ENCODE results near the gene SH3PXD2A. TPM values are rescaled to one million over a fixed set of nuclear protein-coding genes. Genes with fewer than 3 reads are reported as not detected.

The SH3PXD2A gene
- total and polyA plus RNA-seq, 9 of the 15 experiments (the other 6 are each of a cell fraction or from before 2014, with no cell fraction given), result 0.41 to 9.3 (median 2.5) TPM

DNA sequence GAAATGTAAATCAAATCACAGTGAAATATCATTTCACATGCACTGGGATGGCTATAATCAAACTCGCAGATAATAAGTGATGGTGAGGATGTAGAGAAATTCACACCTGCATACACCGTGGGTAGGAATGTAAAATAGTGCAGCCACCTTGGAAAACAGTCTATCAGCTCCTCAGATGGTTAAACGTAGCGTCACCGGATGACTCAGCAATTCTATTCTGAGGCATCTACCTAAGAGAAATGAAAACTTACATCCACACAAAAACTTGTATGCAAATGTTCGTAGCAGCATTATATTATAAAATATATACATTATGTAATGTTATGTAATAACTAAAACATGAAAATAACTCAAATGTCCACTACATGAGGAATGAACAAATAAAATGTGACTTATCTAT lies 38.9 kb downstream of the SH3PXD2A start (continued):
- TF ChIP-seq WHSC1 (IDR thresholded peaks at IDR 0.05; ENCODE audit: low read length), result no peak
- TF ChIP-seq ZNF274 (IDR thresholded peaks at IDR 0.05; ENCODE audit: borderline replicate concordance, low read depth, low read length), result no peak
- TF ChIP-seq BACH1 (tag; IDR thresholded peaks at IDR 0.05), result peak; percentile 87

DNA sequence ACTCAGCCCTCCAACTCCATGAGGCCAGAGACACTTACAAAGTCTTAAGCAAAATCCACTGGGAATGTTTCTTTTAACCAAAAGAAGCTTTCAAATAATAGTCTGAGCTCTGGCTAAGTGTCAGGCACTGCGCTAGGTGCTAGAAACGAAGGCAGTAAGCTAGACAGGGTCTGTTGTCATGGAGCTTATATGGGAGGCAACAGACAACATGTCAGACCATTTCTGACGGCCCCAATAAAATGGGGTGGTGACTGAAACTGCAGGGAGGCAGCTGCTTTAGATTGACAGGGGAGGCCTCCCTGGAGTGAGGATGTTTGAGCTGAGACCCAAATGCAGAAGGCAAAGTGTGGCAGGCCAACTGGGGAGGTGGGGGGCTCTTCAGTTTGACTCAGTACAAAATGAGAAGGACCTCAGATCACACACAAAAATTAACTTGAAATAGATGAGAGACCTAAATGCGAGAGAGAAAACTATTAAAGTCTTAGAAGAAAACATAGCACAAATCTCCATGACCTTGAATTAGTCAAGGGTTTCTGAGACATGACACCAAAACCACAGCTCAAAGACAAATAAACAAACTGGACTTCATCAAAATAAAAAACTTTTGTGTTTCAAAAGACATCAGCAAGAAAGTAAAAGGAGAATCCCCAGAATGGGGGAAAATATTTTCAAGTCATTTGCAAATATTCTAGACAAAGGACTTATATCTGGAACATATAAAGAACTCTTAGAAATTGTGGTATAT lies 40.6 kb downstream of the SH3PXD2A start:
- Histone ChIP-seq H3K4me2 (ENCODE audit: insufficient read depth, low read length) (no peak overlapping the region), H2AFZ (ENCODE audit: low read depth, low read length) (no peak overlapping the region), H3K27me3 (ENCODE audit: control insufficient read depth in 2 of 2, insufficient read depth in 2 of 2, low read length in 2 of 2) (peaks cover 4 to 47% of the 10 kb centered on the region in 2 experiments; a peak in 3 of 5 replicates), H3K9me1 (ENCODE audit: control insufficient read depth, insufficient read depth, low read length) (no peaks in the 10 kb centered on the region), H3K4me3 (no peak overlapping the region), H3K9me3 (replicated peaks; ENCODE audit: control insufficient read depth, insufficient read depth, low read depth, low read length) (no peaks in the 10 kb centered on the region), H3K27ac (ENCODE audit: extremely low read depth, low read depth, low read length) (no peak overlapping the region), H3K36me3 (ENCODE audit: control insufficient read depth, insufficient read depth, low read length) (no peaks in the 10 kb centered on the region), H3K79me2 (ENCODE audit: control insufficient read depth, insufficient read depth, low read length) (no peaks in the 10 kb centered on the region), H3K9ac (ENCODE audit: insufficient read depth in 1 of 2, low read depth in 2 of 2, low read length in 2 of 2) (no peak overlapping the region), H3K4me1 (replicated peaks in 1 of 2; ENCODE audit: control insufficient read depth in 2 of 2, insufficient read depth in 2 of 2, low read length in 2 of 2) (no peaks in the 10 kb centered on the region), H4K20me1 (replicated peaks; ENCODE audit: control insufficient read depth, insufficient read depth, low read length) (no peaks in the 10 kb centered on the region)
- ATAC-seq (no peak), DNase-seq (ENCODE audit: extremely low read depth in 1 of 4, low spot score in 3 of 4) (no peak), FAIRE-seq (no peak)
- 11% methylated on average over 4 of the region's 4 CpGs for WGBS (ENCODE audit: insufficient coverage, low coverage, missing lambda C conversion rate)
- TF ChIP-seq MCM3 (IDR thresholded peaks at IDR 0.05), result no peak
- TF ChIP-seq, protein P1, sequence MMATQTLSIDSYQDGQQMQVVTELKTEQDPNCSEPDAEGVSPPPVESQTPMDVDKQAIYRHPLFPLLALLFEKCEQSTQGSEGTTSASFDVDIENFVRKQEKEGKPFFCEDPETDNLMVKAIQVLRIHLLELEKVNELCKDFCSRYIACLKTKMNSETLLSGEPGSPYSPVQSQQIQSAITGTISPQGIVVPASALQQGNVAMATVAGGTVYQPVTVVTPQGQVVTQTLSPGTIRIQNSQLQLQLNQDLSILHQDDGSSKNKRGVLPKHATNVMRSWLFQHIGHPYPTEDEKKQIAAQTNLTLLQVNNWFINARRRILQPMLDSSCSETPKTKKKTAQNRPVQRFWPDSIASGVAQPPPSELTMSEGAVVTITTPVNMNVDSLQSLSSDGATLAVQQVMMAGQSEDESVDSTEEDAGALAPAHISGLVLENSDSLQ (IDR thresholded peaks at IDR 0.05), result peak; percentile 26; the same call in 1 of the 2 replicates
- ChIA-PET POLR2A (interaction anchor here (0.6 to 1.2 kb wide), 2 partner anchors 14 to 869 kb away, joined by 4 to 5 read pairs; no protein-coding TSS in a partner anchor), CTCF (ENCODE audit: low intra/inter-chr PET ratio) (no interaction called here)
- intact Hi-C loops (cut with micrococcal nuclease), result no loop called here
- BruUV-seq (replicated peaks), result no TSS peak
- in situ Hi-C loops (cut with MboI), result no loop called here

All from K562 (cell line).